ENCODE results near the gene BRD1. TPM values are rescaled to one million over a fixed set of nuclear protein-coding genes. Genes with fewer than 3 reads are reported as not detected.
"Not testable (repeated sequence)": the region's sequence is repeated elsewhere in the genome, so short reads cannot be mapped to it uniquely, and the experiment has no call there.

BRD1 gene
- total RNA-seq, 4 donors from 2014 or later, result 17.9 to 47.4 (median 37.9) TPM

GRCh38 chr22:49783926-49784629 is 43.6 kb downstream of the BRD1 start:
- Histone ChIP-seq H3K27ac (no peak overlapping the region), H3K27me3 (no peaks in the 10 kb centered on the region), H3K4me1 (peaks cover 0 to 5% of the 10 kb centered on the region in 2 donors), H3K9me3 (no peaks in the 10 kb centered on the region), H3K36me3 (no peaks in the 10 kb centered on the region), H3K4me3 (no peak overlapping the region)
- TF ChIP-seq POLR2A (IDR thresholded peaks at IDR 0.05) (no peak), CTCF (IDR thresholded peaks at IDR 0.05) (no peak)
- intact Hi-C loops (cut with DNase I; ENCODE audit: low total_unique reads), result no loop called here
- no peak for DNase-seq

- Histone ChIP-seq H3K4me3 (no peak overlapping the region), H3K36me3 (no peaks in the 10 kb centered on the region), H3K9me3 (no peaks in the 10 kb centered on the region), H3K4me1 (peaks cover 0 to 5% of the 10 kb centered on the region in 2 donors), H3K27ac (no peak overlapping the region), H3K27me3 (no peaks in the 10 kb centered on the region)
- intact Hi-C loops (cut with DNase I; ENCODE audit: low total_unique reads), result no loop called here
- DNase-seq, result no peak
- TF ChIP-seq POLR2A (IDR thresholded peaks at IDR 0.05), result no peak
- TF ChIP-seq CTCF (IDR thresholded peaks at IDR 0.05), result no peak
Observed at GRCh38 chr22:49783036-49783746, 44.5 kb downstream of the BRD1 start.

- H3K36me3 ChIP-seq; H3K27ac ChIP-seq; H3K9me3 ChIP-seq; H3K27me3 ChIP-seq; H3K4me3 ChIP-seq; H3K4me1 ChIP-seq; DNase-seq; intact Hi-C loops (cut with DNase I; ENCODE audit: low total_unique reads): not testable (repeated sequence)
Observed at GRCh38 chr22:49781886-49782285, 45.8 kb downstream of the BRD1 start.

- H3K9me3 ChIP-seq, result no peaks in the 10 kb centered on the region
- H3K27me3 ChIP-seq, result no peaks in the 10 kb centered on the region
- H3K4me1 ChIP-seq, result peaks cover 0 to 5% of the 10 kb centered on the region in 2 donors
- no peak overlapping the region for H3K4me3 ChIP-seq
- TF ChIP-seq CTCF (IDR thresholded peaks at IDR 0.05), result no peak
- no peak for TF ChIP-seq POLR2A (IDR thresholded peaks at IDR 0.05)
- no peaks in the 10 kb centered on the region for H3K36me3 ChIP-seq
- no peak for DNase-seq
- no peak overlapping the region for H3K27ac ChIP-seq
- intact Hi-C loops (cut with DNase I; ENCODE audit: low total_unique reads), result no loop called here
Observed at GRCh38 chr22:49781289-49781782, 46.3 kb downstream of the BRD1 start.

GRCh38 chr22:49780698-49781288 is 46.9 kb downstream of the BRD1 start:
- Histone ChIP-seq H3K4me3 (no peak overlapping the region), H3K9me3 (no peaks in the 10 kb centered on the region), H3K36me3 (no peaks in the 10 kb centered on the region), H3K4me1 (peaks cover 0 to 5% of the 10 kb centered on the region in 2 donors), H3K27me3 (no peaks in the 10 kb centered on the region), H3K27ac (no peak overlapping the region)
- no peak for DNase-seq
- intact Hi-C loops (cut with DNase I; ENCODE audit: low total_unique reads), result no loop called here
- no peak for TF ChIP-seq POLR2A (IDR thresholded peaks at IDR 0.05)
- no peak for TF ChIP-seq CTCF (IDR thresholded peaks at IDR 0.05)

Measured in uterus (tissue), 4 donors.